MM.1S (cell line): ENCODE results near the gene AGFG1.

Source experiments
- EZH2 ChIP-seq: fragments of 300-600 bp; sonication (generic); optimal IDR thresholded peaks from 2 replicates; pipeline ENCODE3; 2017; ENCODE audit warnings: low read depth, mild to moderate bottlenecking, antibody characterized with exemption, low read length, mixed read lengths
- EZH2phosphoT487 ChIP-seq: fragments of 300-600 bp; sonication (generic); IDR thresholded peaks from 2 replicates; pipeline ENCODE4 v1.6.1; 2018; ENCODE audit warnings: antibody characterized with exemption, low read length
- TF ChIP-seq, protein P1 (sequence below): fragments of 300-600 bp; sonication (generic); IDR thresholded peaks from 2 replicates; pipeline ENCODE4 v1.5.1; 2016; ENCODE audit warnings: antibody characterized with exemption, low read length, mixed read lengths

DNA sequence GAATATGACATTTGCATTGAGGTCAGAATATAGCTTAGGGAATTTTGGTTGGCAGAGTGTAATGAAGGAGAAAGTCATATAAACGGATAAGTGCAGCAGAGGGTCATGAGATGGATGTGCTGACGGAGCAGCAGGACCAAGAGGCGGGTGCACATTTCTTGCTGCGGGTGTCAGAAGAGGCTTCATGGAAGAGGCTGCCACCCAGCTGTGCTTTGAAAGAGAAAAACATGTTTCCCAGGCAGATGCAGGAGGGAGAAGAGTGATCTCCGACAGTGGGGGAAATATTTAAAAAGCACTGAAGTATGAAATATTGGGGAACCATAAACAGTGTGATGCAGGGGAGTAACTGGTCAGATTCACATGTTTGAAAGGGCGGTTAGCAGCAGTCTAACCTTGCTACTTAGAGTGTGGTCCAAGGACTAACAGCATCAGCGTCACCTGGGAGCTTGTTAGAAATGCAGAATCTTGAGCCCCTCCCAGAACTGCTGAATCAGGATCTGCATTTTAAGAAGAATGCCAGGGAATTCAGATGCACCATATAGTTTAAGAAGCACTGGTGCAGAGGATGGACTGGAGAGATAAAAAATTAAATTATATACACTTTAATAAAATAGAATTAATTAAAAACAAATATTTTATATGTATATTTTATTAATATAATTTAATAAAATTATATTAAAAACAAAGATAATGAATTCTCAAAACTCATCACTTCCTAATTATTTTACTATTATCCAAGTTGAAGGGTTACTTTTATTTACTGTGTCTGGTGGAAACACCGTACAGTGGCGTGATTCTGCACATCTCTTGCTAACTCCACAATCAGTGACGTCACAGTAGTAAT, 48.1 kb upstream of the AGFG1 start:
- TF ChIP-seq, protein P1, sequence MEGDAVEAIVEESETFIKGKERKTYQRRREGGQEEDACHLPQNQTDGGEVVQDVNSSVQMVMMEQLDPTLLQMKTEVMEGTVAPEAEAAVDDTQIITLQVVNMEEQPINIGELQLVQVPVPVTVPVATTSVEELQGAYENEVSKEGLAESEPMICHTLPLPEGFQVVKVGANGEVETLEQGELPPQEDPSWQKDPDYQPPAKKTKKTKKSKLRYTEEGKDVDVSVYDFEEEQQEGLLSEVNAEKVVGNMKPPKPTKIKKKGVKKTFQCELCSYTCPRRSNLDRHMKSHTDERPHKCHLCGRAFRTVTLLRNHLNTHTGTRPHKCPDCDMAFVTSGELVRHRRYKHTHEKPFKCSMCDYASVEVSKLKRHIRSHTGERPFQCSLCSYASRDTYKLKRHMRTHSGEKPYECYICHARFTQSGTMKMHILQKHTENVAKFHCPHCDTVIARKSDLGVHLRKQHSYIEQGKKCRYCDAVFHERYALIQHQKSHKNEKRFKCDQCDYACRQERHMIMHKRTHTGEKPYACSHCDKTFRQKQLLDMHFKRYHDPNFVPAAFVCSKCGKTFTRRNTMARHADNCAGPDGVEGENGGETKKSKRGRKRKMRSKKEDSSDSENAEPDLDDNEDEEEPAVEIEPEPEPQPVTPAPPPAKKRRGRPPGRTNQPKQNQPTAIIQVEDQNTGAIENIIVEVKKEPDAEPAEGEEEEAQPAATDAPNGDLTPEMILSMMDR, result no peak
- TF ChIP-seq EZH2 (no peak), EZH2phosphoT487 (no peak)
